ENCODE results near the gene PHOSPHO1.

DNA sequence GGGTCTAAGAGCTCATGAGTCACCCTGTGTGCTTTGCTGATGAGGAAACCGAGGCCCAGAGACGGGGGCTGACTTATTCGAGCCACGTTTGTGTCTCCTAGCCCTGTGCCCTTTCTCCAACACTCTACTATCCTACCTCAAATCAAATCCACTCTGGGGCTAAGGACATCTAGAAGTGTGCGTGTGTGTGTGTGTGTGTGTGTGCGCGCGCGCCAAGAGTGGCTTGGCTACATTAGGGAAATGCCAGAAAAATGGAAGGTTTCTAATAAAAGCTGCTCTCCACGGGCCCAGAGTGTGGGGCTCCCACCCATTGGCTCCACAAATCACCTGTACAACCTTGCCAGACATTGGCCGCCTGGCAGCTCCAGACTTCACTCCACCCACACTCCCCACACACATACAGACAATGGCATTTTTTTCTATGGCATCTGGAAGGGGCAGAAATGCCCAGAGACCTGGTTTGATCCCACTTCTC is 30.3 kb upstream of the PHOSPHO1 start:
- TF ChIP-seq, protein P1, sequence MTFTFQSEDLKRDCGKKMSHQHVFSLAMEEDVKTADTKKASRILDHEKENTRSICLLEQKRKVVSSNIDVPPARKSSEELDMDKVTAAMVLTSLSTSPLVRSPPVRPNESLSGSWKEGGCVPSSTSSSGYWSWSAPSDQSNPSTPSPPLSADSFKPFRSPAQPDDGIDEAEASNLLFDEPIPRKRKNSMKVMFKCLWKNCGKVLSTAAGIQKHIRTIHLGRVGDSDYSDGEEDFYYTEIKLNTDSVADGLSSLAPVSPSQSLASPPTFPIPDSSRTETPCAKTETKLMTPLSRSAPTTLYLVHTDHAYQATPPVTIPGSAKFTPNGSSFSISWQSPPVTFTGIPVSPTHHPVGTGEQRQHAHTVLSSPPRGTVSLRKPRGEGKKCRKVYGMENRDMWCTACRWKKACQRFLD (tag by site-specific recombination; IDR thresholded peaks at IDR 0.05): no peak
- no peak for TF ChIP-seq ZNF274 (IDR thresholded peaks at IDR 0.05; ENCODE audit: low read length)
- no peak for TF ChIP-seq ZNF274 (tag by site-specific recombination; IDR thresholded peaks at IDR 0.05; ENCODE audit: borderline replicate concordance)
- TF ChIP-seq, protein P2, sequence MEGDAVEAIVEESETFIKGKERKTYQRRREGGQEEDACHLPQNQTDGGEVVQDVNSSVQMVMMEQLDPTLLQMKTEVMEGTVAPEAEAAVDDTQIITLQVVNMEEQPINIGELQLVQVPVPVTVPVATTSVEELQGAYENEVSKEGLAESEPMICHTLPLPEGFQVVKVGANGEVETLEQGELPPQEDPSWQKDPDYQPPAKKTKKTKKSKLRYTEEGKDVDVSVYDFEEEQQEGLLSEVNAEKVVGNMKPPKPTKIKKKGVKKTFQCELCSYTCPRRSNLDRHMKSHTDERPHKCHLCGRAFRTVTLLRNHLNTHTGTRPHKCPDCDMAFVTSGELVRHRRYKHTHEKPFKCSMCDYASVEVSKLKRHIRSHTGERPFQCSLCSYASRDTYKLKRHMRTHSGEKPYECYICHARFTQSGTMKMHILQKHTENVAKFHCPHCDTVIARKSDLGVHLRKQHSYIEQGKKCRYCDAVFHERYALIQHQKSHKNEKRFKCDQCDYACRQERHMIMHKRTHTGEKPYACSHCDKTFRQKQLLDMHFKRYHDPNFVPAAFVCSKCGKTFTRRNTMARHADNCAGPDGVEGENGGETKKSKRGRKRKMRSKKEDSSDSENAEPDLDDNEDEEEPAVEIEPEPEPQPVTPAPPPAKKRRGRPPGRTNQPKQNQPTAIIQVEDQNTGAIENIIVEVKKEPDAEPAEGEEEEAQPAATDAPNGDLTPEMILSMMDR (tag by site-specific recombination; IDR thresholded peaks at IDR 0.05): no peak
- no peak for TF ChIP-seq TRIM28 (IDR thresholded peaks at IDR 0.05; ENCODE audit: borderline replicate concordance, low read length)
- no peak for TF ChIP-seq ZFP69B (tag by site-specific recombination; IDR thresholded peaks at IDR 0.05)
- TF ChIP-seq ZNF175 (tag by site-specific recombination; IDR thresholded peaks at IDR 0.05): no peak
- TF ChIP-seq KLF1 (tag by site-specific recombination; IDR thresholded peaks at IDR 0.05): no peak
- TF ChIP-seq, protein P3, sequence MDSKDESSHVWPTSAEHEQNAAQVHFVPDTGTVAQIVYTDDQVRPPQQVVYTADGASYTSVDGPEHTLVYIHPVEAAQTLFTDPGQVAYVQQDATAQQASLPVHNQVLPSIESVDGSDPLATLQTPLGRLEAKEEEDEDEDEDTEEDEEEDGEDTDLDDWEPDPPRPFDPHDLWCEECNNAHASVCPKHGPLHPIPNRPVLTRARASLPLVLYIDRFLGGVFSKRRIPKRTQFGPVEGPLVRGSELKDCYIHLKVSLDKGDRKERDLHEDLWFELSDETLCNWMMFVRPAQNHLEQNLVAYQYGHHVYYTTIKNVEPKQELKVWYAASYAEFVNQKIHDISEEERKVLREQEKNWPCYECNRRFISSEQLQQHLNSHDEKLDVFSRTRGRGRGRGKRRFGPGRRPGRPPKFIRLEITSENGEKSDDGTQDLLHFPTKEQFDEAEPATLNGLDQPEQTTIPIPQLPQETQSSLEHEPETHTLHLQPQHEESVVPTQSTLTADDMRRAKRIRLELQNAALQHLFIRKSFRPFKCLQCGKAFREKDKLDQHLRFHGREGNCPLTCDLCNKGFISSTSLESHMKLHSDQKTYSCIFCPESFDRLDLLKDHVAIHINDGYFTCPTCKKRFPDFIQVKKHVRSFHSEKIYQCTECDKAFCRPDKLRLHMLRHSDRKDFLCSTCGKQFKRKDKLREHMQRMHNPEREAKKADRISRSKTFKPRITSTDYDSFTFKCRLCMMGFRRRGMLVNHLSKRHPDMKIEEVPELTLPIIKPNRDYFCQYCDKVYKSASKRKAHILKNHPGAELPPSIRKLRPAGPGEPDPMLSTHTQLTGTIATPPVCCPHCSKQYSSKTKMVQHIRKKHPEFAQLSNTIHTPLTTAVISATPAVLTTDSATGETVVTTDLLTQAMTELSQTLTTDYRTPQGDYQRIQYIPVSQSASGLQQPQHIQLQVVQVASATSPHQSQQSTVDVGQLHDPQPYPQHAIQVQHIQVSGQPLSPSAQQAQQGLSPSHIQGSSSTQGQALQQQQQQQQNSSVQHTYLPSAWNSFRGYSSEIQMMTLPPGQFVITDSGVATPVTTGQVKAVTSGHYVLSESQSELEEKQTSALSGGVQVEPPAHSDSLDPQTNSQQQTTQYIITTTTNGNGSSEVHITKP (tag by site-specific recombination; IDR thresholded peaks at IDR 0.05): no peak
- TF ChIP-seq, protein P4, sequence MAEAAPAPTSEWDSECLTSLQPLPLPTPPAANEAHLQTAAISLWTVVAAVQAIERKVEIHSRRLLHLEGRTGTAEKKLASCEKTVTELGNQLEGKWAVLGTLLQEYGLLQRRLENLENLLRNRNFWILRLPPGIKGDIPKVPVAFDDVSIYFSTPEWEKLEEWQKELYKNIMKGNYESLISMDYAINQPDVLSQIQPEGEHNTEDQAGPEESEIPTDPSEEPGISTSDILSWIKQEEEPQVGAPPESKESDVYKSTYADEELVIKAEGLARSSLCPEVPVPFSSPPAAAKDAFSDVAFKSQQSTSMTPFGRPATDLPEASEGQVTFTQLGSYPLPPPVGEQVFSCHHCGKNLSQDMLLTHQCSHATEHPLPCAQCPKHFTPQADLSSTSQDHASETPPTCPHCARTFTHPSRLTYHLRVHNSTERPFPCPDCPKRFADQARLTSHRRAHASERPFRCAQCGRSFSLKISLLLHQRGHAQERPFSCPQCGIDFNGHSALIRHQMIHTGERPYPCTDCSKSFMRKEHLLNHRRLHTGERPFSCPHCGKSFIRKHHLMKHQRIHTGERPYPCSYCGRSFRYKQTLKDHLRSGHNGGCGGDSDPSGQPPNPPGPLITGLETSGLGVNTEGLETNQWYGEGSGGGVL (tag by site-specific recombination; IDR thresholded peaks at IDR 0.05): no peak
- TF ChIP-seq ZNF121 (tag by site-specific recombination; IDR thresholded peaks at IDR 0.05): no peak
- no peak for TF ChIP-seq ZBTB1 (tag by site-specific recombination; IDR thresholded peaks at IDR 0.05)
- TF ChIP-seq, protein P5, sequence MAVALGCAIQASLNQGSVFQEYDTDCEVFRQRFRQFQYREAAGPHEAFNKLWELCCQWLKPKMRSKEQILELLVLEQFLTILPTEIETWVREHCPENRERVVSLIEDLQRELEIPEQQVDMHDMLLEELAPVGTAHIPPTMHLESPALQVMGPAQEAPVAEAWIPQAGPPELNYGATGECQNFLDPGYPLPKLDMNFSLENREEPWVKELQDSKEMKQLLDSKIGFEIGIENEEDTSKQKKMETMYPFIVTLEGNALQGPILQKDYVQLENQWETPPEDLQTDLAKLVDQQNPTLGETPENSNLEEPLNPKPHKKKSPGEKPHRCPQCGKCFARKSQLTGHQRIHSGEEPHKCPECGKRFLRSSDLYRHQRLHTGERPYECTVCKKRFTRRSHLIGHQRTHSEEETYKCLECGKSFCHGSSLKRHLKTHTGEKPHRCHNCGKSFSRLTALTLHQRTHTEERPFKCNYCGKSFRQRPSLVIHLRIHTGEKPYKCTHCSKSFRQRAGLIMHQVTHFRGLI (tag by site-specific recombination; IDR thresholded peaks at IDR 0.05): no peak
- TF ChIP-seq, protein P6, sequence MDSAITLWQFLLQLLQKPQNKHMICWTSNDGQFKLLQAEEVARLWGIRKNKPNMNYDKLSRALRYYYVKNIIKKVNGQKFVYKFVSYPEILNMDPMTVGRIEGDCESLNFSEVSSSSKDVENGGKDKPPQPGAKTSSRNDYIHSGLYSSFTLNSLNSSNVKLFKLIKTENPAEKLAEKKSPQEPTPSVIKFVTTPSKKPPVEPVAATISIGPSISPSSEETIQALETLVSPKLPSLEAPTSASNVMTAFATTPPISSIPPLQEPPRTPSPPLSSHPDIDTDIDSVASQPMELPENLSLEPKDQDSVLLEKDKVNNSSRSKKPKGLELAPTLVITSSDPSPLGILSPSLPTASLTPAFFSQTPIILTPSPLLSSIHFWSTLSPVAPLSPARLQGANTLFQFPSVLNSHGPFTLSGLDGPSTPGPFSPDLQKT (IDR thresholded peaks at IDR 0.05; ENCODE audit: borderline replicate concordance, low read depth, low read length): no peak
- TF ChIP-seq, protein P7, sequence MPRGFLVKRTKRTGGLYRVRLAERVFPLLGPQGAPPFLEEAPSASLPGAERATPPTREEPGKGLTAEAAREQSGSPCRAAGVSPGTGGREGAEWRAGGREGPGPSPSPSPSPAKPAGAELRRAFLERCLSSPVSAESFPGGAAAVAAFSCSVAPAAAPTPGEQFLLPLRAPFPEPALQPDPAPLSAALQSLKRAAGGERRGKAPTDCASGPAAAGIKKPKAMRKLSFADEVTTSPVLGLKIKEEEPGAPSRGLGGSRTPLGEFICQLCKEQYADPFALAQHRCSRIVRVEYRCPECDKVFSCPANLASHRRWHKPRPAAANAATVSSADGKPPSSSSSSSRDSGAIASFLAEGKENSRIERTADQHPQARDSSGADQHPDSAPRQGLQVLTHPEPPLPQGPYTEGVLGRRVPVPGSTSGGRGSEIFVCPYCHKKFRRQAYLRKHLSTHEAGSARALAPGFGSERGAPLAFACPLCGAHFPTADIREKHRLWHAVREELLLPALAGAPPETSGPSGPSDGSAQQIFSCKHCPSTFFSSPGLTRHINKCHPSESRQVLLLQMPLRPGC (tag by site-specific recombination; IDR thresholded peaks at IDR 0.05): no peak

All from HEK293 (cell line).